ENCODE results near the gene PLCH1. TPM values are rescaled to one million over a fixed set of nuclear protein-coding genes. Genes with fewer than 3 reads are reported as not detected.
A peak's percentile ranks its signal among the peaks of the same experiment; 100 is the strongest.

The PLCH1 gene
- total and polyA plus RNA-seq, 9 of the 15 experiments (the other 6 are each of a cell fraction or from before 2014, with no cell fraction given), result 0.17 to 0.62 (median 0.40) TPM

GRCh38 chr3:155611456-155611855 lies 133.4 kb downstream of the PLCH1 start:
- ChIA-PET CTCF (ENCODE audit: low intra/inter-chr PET ratio) (no interaction called here), POLR2A (no interaction called here)
- Histone ChIP-seq H3K79me2 (ENCODE audit: control insufficient read depth, insufficient read depth, low read length) (no peaks in the 10 kb centered on the region), H3K36me3 (ENCODE audit: control insufficient read depth, insufficient read depth, low read length) (no peaks in the 10 kb centered on the region), H3K9ac (ENCODE audit: insufficient read depth in 1 of 2, low read depth in 2 of 2, low read length in 2 of 2) (no peak overlapping the region), H3K27me3 (ENCODE audit: control insufficient read depth in 2 of 2, insufficient read depth in 2 of 2, low read length in 2 of 2) (no peaks in the 10 kb centered on the region), H3K27ac (ENCODE audit: extremely low read depth, low read depth, low read length) (no peak overlapping the region), H3K4me2 (ENCODE audit: insufficient read depth, low read length) (no peak overlapping the region), H2AFZ (ENCODE audit: low read depth, low read length) (no peak overlapping the region), H3K9me3 (replicated peaks; ENCODE audit: control insufficient read depth, insufficient read depth, low read depth, low read length) (no peaks in the 10 kb centered on the region), H3K4me3 (no peak overlapping the region), H3K9me1 (ENCODE audit: control insufficient read depth, insufficient read depth, low read length) (no peaks in the 10 kb centered on the region), H3K4me1 (replicated peaks in 1 of 2; ENCODE audit: control insufficient read depth in 2 of 2, insufficient read depth in 2 of 2, low read length in 2 of 2) (no peaks in the 10 kb centered on the region), H4K20me1 (replicated peaks; ENCODE audit: control insufficient read depth, insufficient read depth, low read length) (no peaks in the 10 kb centered on the region)
- intact Hi-C loops (cut with micrococcal nuclease) (no loop called here), in situ Hi-C loops (cut with MboI) (no loop called here)
- FAIRE-seq, result no peak
- no peak for ATAC-seq
- BruUV-seq (replicated peaks), result no TSS peak
- no peak for TF ChIP-seq SAP30 (IDR thresholded peaks at IDR 0.05; ENCODE audit: borderline replicate concordance, insufficient read depth, low read depth, low read length, poor library complexity, severe bottlenecking)
- TF ChIP-seq SRF (CRISPR knock-in tag; IDR thresholded peaks at IDR 0.05), result no peak
- TF ChIP-seq KDM5B (IDR thresholded peaks at IDR 0.05; ENCODE audit: insufficient replicate concordance, low read depth, low read length), result no peak
- TF ChIP-seq KDM1A (IDR thresholded peaks at IDR 0.05), result no peak
- TF ChIP-seq L3MBTL2 (IDR thresholded peaks at IDR 0.05), result no peak
- no peak for DNase-seq (ENCODE audit: extremely low read depth in 1 of 4, low spot score in 3 of 4)

GRCh38 chr3:155609586-155609985 lies 135.3 kb downstream of the PLCH1 start:
- H3K9ac ChIP-seq (ENCODE audit: insufficient read depth in 1 of 2, low read depth in 2 of 2, low read length in 2 of 2), result no peak overlapping the region
- H3K9me1 ChIP-seq (ENCODE audit: control insufficient read depth, insufficient read depth, low read length), result no peaks in the 10 kb centered on the region
- FAIRE-seq (no peak), DNase-seq (ENCODE audit: extremely low read depth in 1 of 4, low spot score in 3 of 4) (no peak), ATAC-seq (no peak)
- no peak overlapping the region for H3K4me3 ChIP-seq
- no peaks in the 10 kb centered on the region for H3K27me3 ChIP-seq (ENCODE audit: control insufficient read depth in 2 of 2, insufficient read depth in 2 of 2, low read length in 2 of 2)
- no peaks in the 10 kb centered on the region for H4K20me1 ChIP-seq (replicated peaks; ENCODE audit: control insufficient read depth, insufficient read depth, low read length)
- H3K4me1 ChIP-seq (replicated peaks in 1 of 2; ENCODE audit: control insufficient read depth in 2 of 2, insufficient read depth in 2 of 2, low read length in 2 of 2), result no peaks in the 10 kb centered on the region
- H2AFZ ChIP-seq (ENCODE audit: low read depth, low read length), result no peak overlapping the region
- H3K9me3 ChIP-seq (replicated peaks; ENCODE audit: control insufficient read depth, insufficient read depth, low read depth, low read length), result no peaks in the 10 kb centered on the region; the same call in 1 of the 2 replicates
- intact Hi-C loops (cut with micrococcal nuclease), result no loop called here
- H3K36me3 ChIP-seq (ENCODE audit: control insufficient read depth, insufficient read depth, low read length), result no peaks in the 10 kb centered on the region
- no peak for TF ChIP-seq NR3C1 (CRISPR knock-in tag; IDR thresholded peaks at IDR 0.05)
- TF ChIP-seq ZNF583 (CRISPR knock-in tag; IDR thresholded peaks at IDR 0.05), result peak; percentile 96
- in situ Hi-C loops (cut with MboI), result no loop called here
- no peak overlapping the region for H3K4me2 ChIP-seq (ENCODE audit: insufficient read depth, low read length)
- POLR2A ChIA-PET, result no interaction called here
- no peak overlapping the region for H3K27ac ChIP-seq (ENCODE audit: extremely low read depth, low read depth, low read length)
- CTCF ChIA-PET (ENCODE audit: low intra/inter-chr PET ratio), result no interaction called here
- no TSS peak for BruUV-seq (replicated peaks)
- H3K79me2 ChIP-seq (ENCODE audit: control insufficient read depth, insufficient read depth, low read length), result no peaks in the 10 kb centered on the region

Measured in K562 (cell line).